GM12801 (cell line): ENCODE data around the gene DAPK2.

Experiments used
- CTCF ChIP-seq: IDR thresholded peaks from one replicate; pipeline ENCODE4 v1.5.1; 2011; ENCODE audit warnings: control low read depth; ENCODE audit not compliant: insufficient read length; ENCODE audit errors: extremely low read depth

DAPK2 gene

DNA sequence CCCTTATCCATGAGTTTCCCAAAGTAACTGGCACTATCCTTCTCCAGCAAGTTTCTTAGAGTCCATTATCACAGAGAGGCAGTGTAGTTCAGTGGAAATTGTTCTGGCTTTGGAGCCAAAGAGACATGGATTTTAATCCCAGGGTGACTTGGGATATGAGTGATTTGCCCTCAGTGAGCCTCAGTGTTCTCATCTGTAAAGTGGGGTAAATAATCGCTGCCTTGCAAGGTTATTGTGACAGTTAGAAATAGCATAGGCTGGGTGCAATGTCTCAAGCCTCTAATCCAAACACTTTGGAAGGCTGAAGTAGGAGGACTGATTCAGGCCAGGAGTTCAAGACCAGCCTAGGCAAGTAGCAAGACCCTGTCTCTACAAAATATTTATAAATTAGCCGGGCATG lies 30.0 kb downstream of the DAPK2 start:
- no peak for TF ChIP-seq CTCF

- no peak for TF ChIP-seq CTCF
Observed at GRCh38 chr15:64014995-64015394, 31.3 kb downstream of the DAPK2 start.

DNA sequence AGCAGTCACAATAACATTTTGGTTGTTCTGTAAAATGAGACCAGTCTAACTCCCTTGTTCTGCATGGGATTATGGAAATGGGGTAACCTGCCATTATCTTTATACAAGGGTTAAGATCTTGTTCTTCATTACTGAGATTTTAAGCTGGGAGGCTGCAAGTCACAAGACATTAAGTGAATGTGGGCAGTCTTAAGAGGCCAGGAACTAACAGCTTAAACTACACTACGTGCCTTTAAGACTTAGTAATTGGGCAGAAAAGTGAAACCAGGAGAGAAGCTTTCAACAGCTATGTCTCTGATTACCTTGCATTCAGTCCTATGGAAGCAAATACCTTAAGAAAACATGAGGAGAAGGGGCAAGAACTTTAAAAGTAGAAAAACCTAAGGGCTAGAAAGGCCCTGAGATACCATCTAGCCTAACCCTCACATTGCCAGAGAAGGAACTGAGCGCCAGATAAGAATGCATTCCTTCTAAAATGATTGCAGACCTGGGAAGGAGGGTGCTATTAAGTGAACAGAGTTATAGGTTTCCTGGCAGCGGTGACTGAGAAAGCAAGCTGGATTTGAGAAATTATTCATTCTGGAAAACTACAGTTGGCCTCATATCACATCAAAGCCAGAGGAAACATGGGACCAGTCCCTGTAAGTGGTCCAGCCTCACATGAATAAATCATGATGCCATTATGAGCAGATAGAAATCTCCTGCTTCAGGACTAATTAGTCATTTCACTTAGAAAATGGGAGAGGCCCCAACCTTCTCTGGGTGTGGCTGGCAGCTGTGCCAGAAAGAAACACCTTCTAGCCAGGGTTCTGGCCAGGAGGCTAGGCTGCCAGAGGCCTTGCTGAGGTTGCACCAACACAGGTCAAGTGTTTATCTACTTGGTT lies 32.9 kb downstream of the DAPK2 start:
- no peak for TF ChIP-seq CTCF

GRCh38 chr15:64011736-64012135 lies 34.5 kb downstream of the DAPK2 start:
- TF ChIP-seq CTCF = no peak

GRCh38 chr15:64010719-64011118 lies 35.6 kb downstream of the DAPK2 start:
- TF ChIP-seq CTCF = no peak

- no peak for TF ChIP-seq CTCF
Observed at GRCh38 chr15:64009798-64010261, 36.5 kb downstream of the DAPK2 start.

- no peak for TF ChIP-seq CTCF
Observed at GRCh38 chr15:64009241-64009640, 37.0 kb downstream of the DAPK2 start.
